HepG2 (cell line): ENCODE results near the gene TTC5. TPM values are rescaled to one million over a fixed set of nuclear protein-coding genes. Genes with fewer than 3 reads are reported as not detected.

ENCODE experiments used
- ARID4A ChIP-seq: sonication (generic); formaldehyde crosslinking; IDR thresholded peaks from 2 replicates; pipeline ENCODE4 v1.5.0; 2020; ENCODE audit warnings: mild to moderate bottlenecking, missing genetic modification reagents, borderline replicate concordance
- CBX5 ChIP-seq: sonication (generic); formaldehyde crosslinking; IDR thresholded peaks from 2 replicates; pipeline ENCODE4 v1.4.0; 2020; ENCODE audit warnings: missing genetic modification reagents, borderline replicate concordance
- ELF1 ChIP-seq: sonication (generic); formaldehyde crosslinking; IDR thresholded peaks from 2 replicates; pipeline ENCODE4 v1.4.0; 2020; ENCODE audit warnings: missing genetic modification reagents
- EP300 ChIP-seq, 3 experiments: sonication (generic) in 1 of 3; formaldehyde crosslinking in 1 of 3; IDR thresholded peaks; 2 replicates each; pipeline versions ENCODE4 v1.5.1 to v1.6.1; 2011 to 2020; ENCODE audit warnings: low read depth in 2 of 3, low read length in 2 of 3, borderline replicate concordance in 1 of 3, improper control_type of control experiment in 1 of 3, mild to moderate bottlenecking in 1 of 3, missing genetic modification reagents in 1 of 3, moderate library complexity in 1 of 3
- ERF ChIP-seq: IDR thresholded peaks from 2 replicates; pipeline ENCODE4 v1.6.1; 2018; ENCODE audit warnings: missing biosample characterization, missing genetic modification reagents
- HIC2 ChIP-seq: sonication (generic); formaldehyde crosslinking; IDR thresholded peaks from 2 replicates; pipeline ENCODE4 v1.9.0; 2022; ENCODE audit warnings: low read depth, missing genetic modification reagents
- IRF9 ChIP-seq: sonication (generic); formaldehyde crosslinking; IDR thresholded peaks from 2 replicates; pipeline ENCODE4 v1.8.0; 2022; ENCODE audit warnings: missing genetic modification reagents, mild to moderate bottlenecking, borderline replicate concordance
- NRL ChIP-seq: sonication (generic); formaldehyde crosslinking; IDR thresholded peaks from 2 replicates; pipeline ENCODE4 v1.5.0; 2020; ENCODE audit warnings: missing genetic modification reagents, mild to moderate bottlenecking, moderate library complexity, borderline replicate concordance
- REPIN1 ChIP-seq: sonication (generic); formaldehyde crosslinking; IDR thresholded peaks from 2 replicates; pipeline ENCODE4 v1.8.0; 2022; ENCODE audit warnings: missing genetic modification reagents, low read depth, mild to moderate bottlenecking, borderline replicate concordance
- RFXAP ChIP-seq: sonication (generic); formaldehyde crosslinking; IDR thresholded peaks from 2 replicates; pipeline ENCODE4 v1.4.0; 2020; ENCODE audit warnings: missing genetic modification reagents, borderline replicate concordance
- TCF7 ChIP-seq: sonication (generic); IDR thresholded peaks from 2 replicates; pipeline ENCODE4 v1.6.1; 2016; ENCODE audit warnings: antibody characterized with exemption, low read depth
- TEAD3 ChIP-seq: optimal IDR thresholded peaks from 2 replicates; pipeline ENCODE3; 2016; ENCODE audit warnings: borderline replicate concordance
- ZMAT5 ChIP-seq: sonication (generic); formaldehyde crosslinking; IDR thresholded peaks from 2 replicates; pipeline ENCODE4 v1.5.0; 2020; ENCODE audit warnings: mild to moderate bottlenecking, low read depth, missing genetic modification reagents, borderline replicate concordance
- ZNF335 ChIP-seq: sonication (generic); formaldehyde crosslinking; IDR thresholded peaks from 2 replicates; pipeline ENCODE4 v1.4.0; 2020; ENCODE audit warnings: missing genetic modification reagents
- ZNF362 ChIP-seq: sonication (generic); formaldehyde crosslinking; IDR thresholded peaks from 2 replicates; pipeline ENCODE4 v1.4.0; 2020; ENCODE audit warnings: missing genetic modification reagents, mild to moderate bottlenecking, borderline replicate concordance
- ZNF558 ChIP-seq: sonication (generic); formaldehyde crosslinking; IDR thresholded peaks from 2 replicates; pipeline ENCODE4 v1.9.0; 2022; ENCODE audit warnings: mild to moderate bottlenecking, missing genetic modification reagents, borderline replicate concordance
- ZNF720 ChIP-seq: sonication (generic); formaldehyde crosslinking; IDR thresholded peaks from 2 replicates; pipeline ENCODE4 v1.4.0; 2020; ENCODE audit warnings: missing genetic modification reagents
- ZSCAN12 ChIP-seq: sonication (generic); formaldehyde crosslinking; IDR thresholded peaks from 2 replicates; pipeline ENCODE4 v1.9.0; 2021; ENCODE audit warnings: mild to moderate bottlenecking, missing genetic modification reagents
- polyA plus RNA-seq, 8 experiments: library from polyadenylated mRNA; depleted of rRNA in 3 of 8; stranded (reverse) in 7 of 8; unstranded in 1 of 8; fragments of >200 nt; fragmentation: Illumina TruSeq in 4 of 8; extraction: Trizol in 4 of 8; gene quantifications; 2 replicates each; pipeline versions ENCODE4 v1.2.1 to v1.2.3, GENCODE V29; 2011 to 2016; ENCODE audit warnings: low read depth in 4 of 8, missing spikeins in 1 of 8, mixed read lengths in 1 of 8; ENCODE audit not compliant: insufficient read depth in 1 of 8
- total RNA-seq, 5 experiments: library from RNA; depleted of rRNA; stranded (reverse); fragments of >200 nt; fragmentation: Illumina TruSeq; extraction: Trizol; gene quantifications; 2 replicates each; pipeline ENCODE4 v1.2.3, GENCODE V29; 2016; ENCODE audit warnings: low read depth in 1 of 5

TTC5 gene
- total and polyA plus RNA-seq, 2 of the 13 experiments (the other 11 are each of a cell fraction or from before 2014, with no cell fraction given) = 8.7 to 28.5 TPM

DNA sequence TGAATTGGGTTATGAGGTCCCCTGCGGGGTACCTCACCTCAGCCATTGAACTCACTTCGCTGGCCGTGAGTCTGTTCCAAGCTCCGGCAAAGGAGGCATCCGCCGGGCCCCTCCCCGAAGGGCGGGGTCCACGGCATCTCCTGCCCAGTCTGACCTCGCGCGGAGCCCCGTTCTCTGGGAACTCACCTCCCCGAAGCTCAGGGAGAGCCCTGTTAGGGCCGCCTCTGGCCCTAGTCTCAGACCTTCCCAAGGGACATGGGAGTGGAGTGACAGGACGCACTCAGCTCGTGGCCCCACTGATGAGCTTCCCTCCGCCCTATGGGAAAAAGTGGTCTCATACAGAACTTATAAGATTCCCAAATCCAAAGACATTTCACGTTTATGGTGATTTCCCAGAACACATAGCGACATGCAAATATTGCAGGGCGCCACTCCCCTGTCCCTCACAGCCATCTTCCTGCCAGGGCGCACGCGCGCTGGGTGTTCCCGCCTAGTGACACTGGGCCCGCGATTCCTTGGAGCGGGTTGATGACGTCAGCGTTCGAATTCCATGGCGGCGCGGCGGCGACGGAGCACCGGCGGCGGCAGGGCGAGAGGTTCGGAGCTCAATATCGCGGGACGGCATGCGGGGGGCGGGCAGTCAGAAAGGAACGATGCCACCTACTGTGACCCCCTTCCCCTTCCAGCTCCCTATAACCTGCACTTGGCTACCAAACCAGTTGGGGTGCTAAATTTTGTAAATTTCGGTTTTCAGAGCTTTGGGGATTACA lies 37.5 kb upstream of the TTC5 start, which contains the start of gene PARP2 (continued):
- TF ChIP-seq IRF9 (CRISPR knock-in tag) (peak; percentile 66; the same call in 1 of the 2 replicates), RFXAP (CRISPR knock-in tag) (peak; percentile 75), REPIN1 (CRISPR knock-in tag) (peak; percentile 98), ZSCAN12 (CRISPR knock-in tag) (no peak), ERF (peak; percentile 96), ZNF558 (CRISPR knock-in tag) (peak; percentile 74), TCF7 (no peak), ZNF335 (CRISPR knock-in tag) (peak; percentile 86; the same call in 1 of the 2 replicates), ZNF362 (CRISPR knock-in tag) (peak; percentile 64; the same call in 1 of the 2 replicates), HIC2 (CRISPR knock-in tag) (no peak), CBX5 (peak; percentile 82; the same call in 1 of the 2 replicates), TEAD3 (peak; percentile 98), ARID4A (CRISPR knock-in tag) (peak; percentile 95), ZNF720 (CRISPR knock-in tag) (no peak), NRL (CRISPR knock-in tag) (peak; percentile 75; the same call in 1 of the 2 replicates), ELF1 (CRISPR knock-in tag) (peak; percentile 77), EP300 (IDR thresholded peaks at IDR 0.05; ENCODE audit: low read depth in 2 of 2, low read length in 2 of 2) (no peak; a peak in 1 of 4 replicates), EP300 (CRISPR knock-in tag; IDR thresholded peaks at IDR 0.05; ENCODE audit: borderline replicate concordance) (peak; percentile 30; the same call in 1 of the 2 replicates), ZMAT5 (CRISPR knock-in tag) (no peak)
